GM19023 (cell line): ENCODE results near the gene NPY.

ENCODE experiments used
- ATAC-seq: cut with Tn5 transposase; IDR thresholded peaks from one replicate; pipeline ENCODE4 v1.9.1; 2021; ENCODE audit warnings: mild to moderate bottlenecking, moderate library complexity; ENCODE audit not compliant: unreplicated experiment

Gene NPY

GRCh38 chr7:24313777-24314176 is 29.8 kb downstream of the NPY start:
- ATAC-seq: no peak

- ATAC-seq: no peak
These were observed 32.4 kb downstream of the NPY start for GRCh38 chr7:24316340-24316739.

GRCh38 chr7:24318326-24318725 is 34.3 kb downstream of the NPY start:
- no peak for ATAC-seq

GRCh38 chr7:24319209-24319608 is 35.2 kb downstream of the NPY start:
- ATAC-seq: no peak

DNA sequence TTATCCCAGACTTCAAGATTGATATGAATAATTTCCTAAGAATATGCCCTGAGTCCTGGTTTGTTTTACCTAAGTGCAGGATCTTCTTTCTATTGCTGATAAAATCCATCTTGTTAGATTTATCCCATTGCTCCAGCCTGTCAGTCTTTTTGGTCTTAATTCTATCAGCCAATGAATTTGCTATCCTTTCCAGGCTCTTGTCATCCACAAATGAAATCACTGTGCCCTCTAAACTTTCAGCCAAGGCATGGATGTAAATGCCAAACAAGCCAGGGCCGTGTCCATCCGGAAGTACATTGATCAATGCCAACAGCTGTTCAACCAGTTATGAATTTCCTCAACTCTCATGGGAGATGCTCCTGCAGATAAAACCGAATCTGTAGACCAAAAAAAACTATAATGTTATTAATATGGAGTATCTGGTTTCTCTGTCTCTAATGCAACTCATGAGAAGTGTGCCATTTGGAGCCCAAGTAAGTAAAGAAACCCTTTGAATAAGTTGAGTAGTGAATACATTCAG is 40.0 kb downstream of the NPY start:
- ATAC-seq: no peak

DNA sequence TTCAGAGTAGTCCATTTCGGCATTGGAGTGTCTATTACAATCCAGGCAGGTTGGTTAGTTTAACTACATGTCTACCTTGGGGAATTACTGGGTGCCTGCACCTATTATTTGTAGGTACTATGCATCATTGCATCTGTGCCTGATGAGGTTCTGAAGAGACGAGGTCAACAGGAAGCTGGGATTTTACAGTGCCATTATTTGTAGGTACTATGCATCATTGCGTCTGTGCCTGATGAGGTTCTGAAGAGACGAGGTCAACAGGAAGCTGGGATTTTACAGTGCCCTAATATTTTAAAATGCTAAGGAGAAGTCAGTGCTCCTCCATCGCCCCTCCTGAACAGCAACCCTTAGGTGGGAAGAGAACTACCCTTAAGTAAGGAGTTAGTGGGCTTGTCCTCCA is 41.7 kb downstream of the NPY start:
- ATAC-seq: peak; percentile 62

DNA sequence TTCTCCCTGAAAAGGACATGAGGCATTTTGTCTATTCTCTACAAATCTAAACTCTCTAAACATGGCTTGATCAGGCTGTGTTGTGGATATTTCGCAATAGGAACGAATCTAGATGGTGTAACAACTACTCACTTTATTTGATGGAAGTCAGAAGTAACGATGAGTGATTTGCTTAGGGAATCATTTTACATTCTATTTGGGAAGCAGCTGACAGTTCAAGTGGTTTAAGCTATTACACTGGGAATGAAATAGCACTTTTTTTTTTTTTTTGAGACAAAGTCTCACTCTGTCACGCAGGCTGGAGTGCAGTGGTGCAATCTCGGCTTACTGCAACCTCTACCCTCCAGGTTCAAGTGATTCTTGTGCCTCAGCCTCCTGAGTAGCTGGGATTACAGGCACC is 44.1 kb downstream of the NPY start:
- ATAC-seq: no peak

GRCh38 chr7:24328894-24329293 is 44.9 kb downstream of the NPY start:
- ATAC-seq: no peak

- no peak for ATAC-seq
These were observed 50.0 kb downstream of the NPY start for GRCh38 chr7:24334012-24334411.

GRCh38 chr7:24334627-24335026 is 50.6 kb downstream of the NPY start:
- no peak for ATAC-seq

DNA sequence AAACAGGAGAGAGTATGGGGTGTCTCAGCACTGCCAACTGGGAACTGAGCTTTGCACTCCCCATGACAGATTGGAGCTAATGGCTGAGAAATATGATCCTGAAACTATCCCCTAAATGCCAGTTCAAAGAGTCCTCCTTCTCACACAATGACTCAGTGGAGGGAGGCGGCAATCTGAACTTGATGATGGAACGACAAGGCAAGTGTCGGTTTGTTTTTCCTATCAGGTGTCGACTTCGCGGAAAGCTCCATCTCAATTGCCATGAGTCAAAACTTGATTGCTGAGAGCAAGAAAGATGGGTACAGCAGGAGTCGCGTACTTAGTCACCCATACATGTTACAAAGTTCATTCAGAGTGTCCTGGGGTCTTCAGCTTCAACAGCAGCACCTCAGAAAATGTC is 52.5 kb downstream of the NPY start:
- ATAC-seq: no peak

DNA sequence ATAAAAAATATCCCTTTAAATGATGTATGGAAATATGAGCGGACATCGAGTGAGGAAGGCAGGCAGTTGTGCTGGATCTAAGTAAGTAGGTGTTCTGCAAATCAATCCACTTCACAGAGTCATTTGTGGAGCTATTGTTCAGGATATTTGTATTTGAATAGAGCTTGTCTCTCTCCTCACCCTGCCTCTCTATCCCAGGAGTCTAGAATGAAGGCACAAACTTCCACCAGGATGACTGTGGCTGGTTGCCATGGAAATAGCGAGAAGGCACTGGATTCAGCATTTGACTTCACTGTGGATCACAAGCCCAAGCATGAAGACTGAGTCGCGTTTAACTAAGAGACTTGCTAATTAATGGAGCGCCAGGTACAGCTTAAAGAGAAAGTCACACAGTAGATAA is 53.2 kb downstream of the NPY start:
- no peak for ATAC-seq

- ATAC-seq: no peak
These were observed 55.6 kb downstream of the NPY start for GRCh38 chr7:24339575-24339974.

- ATAC-seq: no peak
These were observed 56.7 kb downstream of the NPY start for GRCh38 chr7:24340727-24341126.
